IMR-90 (cell line): ENCODE data around the gene CRTAP.
"Not testable (repeated sequence)": the region's sequence is repeated elsewhere in the genome, so short reads cannot be mapped to it uniquely, and the experiment has no call there.

ENCODE experiments used
- CEBPB ChIP-seq: IDR thresholded peaks from 2 replicates; pipeline ENCODE4 v1.6.1; 2012; ENCODE audit warnings: low read depth, low read length, improper control_type of control experiment
- CHD1 ChIP-seq: IDR thresholded peaks from 2 replicates; pipeline ENCODE4 v1.6.1; 2012; ENCODE audit warnings: low read depth, low read length, improper control_type of control experiment
- FOS ChIP-seq: fragments of 150-350 bp; IDR thresholded peaks from 2 replicates; pipeline ENCODE4 v1.6.1; 2016; ENCODE audit warnings: low read depth, low read length
- MAFK ChIP-seq: IDR thresholded peaks from 2 replicates; pipeline ENCODE4 v1.6.1; 2012; ENCODE audit warnings: low read depth, low read length, improper control_type of control experiment
- MAZ ChIP-seq: IDR thresholded peaks from 2 replicates; pipeline ENCODE4 v1.6.1; 2012; ENCODE audit warnings: low read depth, mild to moderate bottlenecking, low read length, improper control_type of control experiment, moderate library complexity, borderline replicate concordance
- MXI1 ChIP-seq: IDR thresholded peaks from 2 replicates; pipeline ENCODE4 v1.6.1; 2012; ENCODE audit warnings: low read depth, mild to moderate bottlenecking, low read length, moderate library complexity, borderline replicate concordance
- NFE2L2 ChIP-seq: fragments of 150-350 bp; IDR thresholded peaks from 2 replicates; pipeline ENCODE4 v1.6.1; 2016; ENCODE audit warnings: low read depth, mild to moderate bottlenecking, low read length
- POLR2A ChIP-seq: IDR thresholded peaks from 2 replicates; pipeline ENCODE4 v1.6.1; 2012; ENCODE audit warnings: mild to moderate bottlenecking, low read depth, low read length
- RAD21 ChIP-seq: IDR thresholded peaks from 2 replicates; pipeline ENCODE4 v1.6.1; 2012; ENCODE audit warnings: low read length, improper control_type of control experiment
- RCOR1 ChIP-seq: IDR thresholded peaks from 2 replicates; pipeline ENCODE4 v1.6.1; 2012; ENCODE audit warnings: mild to moderate bottlenecking, low read length, improper control_type of control experiment; ENCODE audit not compliant: insufficient replicate concordance
- RFX5 ChIP-seq: IDR thresholded peaks from 2 replicates; pipeline ENCODE4 v1.8.0; 2012; ENCODE audit warnings: low read depth, mild to moderate bottlenecking, low read length, moderate library complexity
- SMC3 ChIP-seq: fragments of 150-350 bp; IDR thresholded peaks from 2 replicates; pipeline ENCODE4 v1.6.1; 2016; ENCODE audit warnings: low read depth, mild to moderate bottlenecking, antibody characterized with exemption, low read length, moderate library complexity
- TF ChIP-seq, protein P1 (sequence below): conservative IDR thresholded peaks from 2 replicates; pipeline ENCODE4 v1.5.1; 2012; ENCODE audit warnings: mild to moderate bottlenecking, low read depth, low read length, improper control_type of control experiment
- TF ChIP-seq, protein P2 (sequence below): fragments of 150-350 bp; IDR thresholded peaks from 2 replicates; pipeline ENCODE4 v1.6.1; 2017; ENCODE audit warnings: mild to moderate bottlenecking, antibody characterized with exemption, low read length, low read depth

DNA sequence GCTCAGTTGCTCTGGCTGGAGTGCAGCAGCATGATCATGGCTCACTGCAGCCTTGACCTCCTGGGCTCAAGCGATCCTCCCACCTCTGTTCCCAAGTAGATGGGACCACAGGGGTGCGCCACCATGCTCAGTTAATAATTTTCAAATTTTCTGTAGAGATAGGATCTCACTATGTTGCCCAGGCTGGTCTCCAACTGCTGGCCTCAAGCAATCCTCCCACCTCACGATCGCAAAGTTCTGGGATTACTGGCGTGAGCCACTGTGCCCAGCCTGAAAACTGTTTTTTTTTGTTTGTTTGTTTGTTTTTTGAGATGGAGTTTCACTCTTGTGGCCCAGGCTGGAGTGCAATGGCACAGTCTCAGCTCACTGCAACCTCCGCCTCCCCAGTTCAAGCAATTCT, 34.0 kb upstream of the CRTAP start:
- TF ChIP-seq FOS, RFX5, RAD21, POLR2A, CEBPB, SMC3, NFE2L2, RCOR1, MAZ, MAFK, CHD1, MXI1: not testable (repeated sequence)
- TF ChIP-seq, protein P1, sequence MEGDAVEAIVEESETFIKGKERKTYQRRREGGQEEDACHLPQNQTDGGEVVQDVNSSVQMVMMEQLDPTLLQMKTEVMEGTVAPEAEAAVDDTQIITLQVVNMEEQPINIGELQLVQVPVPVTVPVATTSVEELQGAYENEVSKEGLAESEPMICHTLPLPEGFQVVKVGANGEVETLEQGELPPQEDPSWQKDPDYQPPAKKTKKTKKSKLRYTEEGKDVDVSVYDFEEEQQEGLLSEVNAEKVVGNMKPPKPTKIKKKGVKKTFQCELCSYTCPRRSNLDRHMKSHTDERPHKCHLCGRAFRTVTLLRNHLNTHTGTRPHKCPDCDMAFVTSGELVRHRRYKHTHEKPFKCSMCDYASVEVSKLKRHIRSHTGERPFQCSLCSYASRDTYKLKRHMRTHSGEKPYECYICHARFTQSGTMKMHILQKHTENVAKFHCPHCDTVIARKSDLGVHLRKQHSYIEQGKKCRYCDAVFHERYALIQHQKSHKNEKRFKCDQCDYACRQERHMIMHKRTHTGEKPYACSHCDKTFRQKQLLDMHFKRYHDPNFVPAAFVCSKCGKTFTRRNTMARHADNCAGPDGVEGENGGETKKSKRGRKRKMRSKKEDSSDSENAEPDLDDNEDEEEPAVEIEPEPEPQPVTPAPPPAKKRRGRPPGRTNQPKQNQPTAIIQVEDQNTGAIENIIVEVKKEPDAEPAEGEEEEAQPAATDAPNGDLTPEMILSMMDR = not testable (repeated sequence)
- TF ChIP-seq, protein P2, sequence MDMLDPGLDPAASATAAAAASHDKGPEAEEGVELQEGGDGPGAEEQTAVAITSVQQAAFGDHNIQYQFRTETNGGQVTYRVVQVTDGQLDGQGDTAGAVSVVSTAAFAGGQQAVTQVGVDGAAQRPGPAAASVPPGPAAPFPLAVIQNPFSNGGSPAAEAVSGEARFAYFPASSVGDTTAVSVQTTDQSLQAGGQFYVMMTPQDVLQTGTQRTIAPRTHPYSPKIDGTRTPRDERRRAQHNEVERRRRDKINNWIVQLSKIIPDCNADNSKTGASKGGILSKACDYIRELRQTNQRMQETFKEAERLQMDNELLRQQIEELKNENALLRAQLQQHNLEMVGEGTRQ = not testable (repeated sequence)
